ENCODE measurements around the gene CIT.

Gene CIT

DNA sequence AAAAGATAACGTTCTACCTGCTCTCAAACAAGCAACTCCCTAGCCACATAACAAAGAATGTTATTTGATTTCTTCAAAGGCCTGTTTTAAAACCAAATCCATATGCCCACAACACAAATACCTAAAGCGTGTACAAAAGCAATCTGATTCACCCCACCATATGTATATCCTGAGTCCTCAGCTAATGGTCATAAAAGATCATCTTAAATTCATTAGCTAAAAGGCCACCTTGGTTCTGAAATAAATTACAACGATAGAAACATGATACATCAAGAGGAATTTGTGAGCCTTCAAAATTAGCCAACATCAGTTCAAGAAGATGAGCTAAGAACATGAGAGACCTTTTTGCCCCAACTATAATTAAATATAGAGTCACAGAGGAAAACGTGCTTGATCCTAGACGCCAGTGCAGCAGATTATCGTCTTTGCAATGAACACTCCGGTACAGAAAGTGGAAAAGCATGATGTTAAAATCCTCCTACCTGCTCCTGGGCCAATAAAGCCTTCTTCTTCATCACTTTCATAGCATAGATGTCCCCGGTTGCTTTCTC lies 20.0 kb downstream of the CIT start:
- no peak for DNase-seq

DNA sequence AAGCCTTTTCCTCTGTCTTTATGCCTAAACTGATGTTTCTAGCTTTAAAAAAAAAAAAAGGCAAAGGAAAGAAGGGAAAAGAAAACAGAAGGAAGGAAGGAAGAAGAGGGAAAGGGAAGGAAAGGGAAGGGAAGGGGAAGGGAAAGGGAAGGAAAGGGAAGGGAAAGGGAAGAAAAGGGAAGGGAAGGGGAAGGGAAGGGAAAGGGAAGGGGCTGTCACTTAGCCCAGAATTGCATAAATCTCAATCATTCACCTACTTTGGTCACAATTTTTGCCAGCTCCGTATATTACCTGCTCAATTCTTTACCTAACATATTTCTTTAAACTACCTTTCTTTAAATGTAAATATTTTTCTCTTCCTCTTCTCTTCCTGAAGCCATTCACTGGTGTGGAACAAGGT lies 26.8 kb downstream of the CIT start:
- DNase-seq = no peak

DNA sequence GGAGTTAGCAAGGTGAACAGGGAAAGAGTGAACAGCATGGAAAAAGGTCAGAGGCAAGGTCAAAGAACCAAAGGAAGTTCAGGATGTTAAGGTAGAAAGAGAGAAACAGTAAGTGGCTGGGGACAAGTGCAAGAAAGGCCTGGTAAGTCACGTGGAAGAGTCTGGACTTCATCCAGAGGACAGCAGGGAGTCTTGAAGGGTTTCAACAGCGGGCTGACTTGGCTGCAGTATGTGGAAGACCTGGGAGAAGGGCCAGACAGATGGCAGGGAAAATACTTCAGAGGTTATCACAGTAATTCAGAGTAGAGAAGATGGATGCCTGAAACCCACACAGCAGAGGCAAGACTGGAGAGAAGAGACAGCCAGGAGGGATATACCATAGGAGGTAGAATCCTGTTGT lies 34.0 kb downstream of the CIT start:
- DNase-seq = peak; percentile 74

DNA sequence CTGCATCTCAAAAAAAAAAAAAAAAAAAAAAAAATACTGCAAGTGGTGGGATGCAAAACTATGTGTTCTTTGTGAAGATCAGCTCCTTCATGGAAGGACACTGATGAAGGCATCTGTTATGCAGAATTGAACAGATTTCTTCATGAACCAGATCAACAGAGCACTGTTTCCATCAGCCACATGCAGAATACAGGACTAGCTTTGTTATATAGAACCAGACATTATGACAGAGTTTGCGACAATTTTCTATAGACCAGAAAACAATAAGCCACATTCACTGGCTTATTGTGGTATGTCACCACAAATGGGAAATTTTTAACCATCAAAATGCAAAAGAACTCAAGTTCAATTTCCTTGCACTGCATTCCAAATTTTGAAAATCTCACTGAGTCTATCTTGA lies 34.7 kb downstream of the CIT start:
- DNase-seq = no peak

DNA sequence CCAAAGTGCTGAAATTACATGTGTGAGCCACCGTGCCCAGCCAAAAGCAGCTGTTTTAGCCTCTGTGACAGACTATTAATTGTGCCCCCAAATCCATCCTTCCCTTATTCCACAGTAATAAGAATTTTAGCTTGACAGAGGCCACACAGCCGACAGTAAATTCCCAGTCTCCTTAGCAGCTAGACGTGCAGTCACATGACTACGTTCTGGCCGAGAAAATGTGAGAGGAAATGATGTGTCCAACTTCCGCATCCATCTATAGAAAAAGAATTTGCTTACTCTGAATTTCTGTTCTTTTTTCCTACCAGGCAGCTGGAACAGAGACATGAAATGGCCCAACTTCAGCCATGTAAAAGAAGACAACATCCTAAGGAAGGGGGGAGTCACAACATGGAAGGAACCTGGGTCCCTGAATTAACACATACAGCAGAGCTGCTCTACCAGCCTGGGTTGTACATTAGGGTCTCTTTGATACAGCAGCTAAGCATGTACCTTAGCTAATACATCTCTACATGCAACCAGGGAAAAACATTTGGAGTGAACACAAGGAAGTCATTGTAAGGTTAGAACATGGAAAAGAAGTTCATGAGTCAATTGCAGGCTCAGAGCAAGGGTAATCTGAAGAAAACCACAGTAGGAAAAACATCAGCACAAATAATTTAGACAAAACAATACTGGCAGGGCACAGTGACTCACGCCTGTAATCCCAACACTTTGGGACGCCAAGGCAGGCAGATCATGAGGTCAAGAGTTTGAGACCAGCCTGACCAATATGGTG lies 35.5 kb downstream of the CIT start:
- no peak for DNase-seq

DNA sequence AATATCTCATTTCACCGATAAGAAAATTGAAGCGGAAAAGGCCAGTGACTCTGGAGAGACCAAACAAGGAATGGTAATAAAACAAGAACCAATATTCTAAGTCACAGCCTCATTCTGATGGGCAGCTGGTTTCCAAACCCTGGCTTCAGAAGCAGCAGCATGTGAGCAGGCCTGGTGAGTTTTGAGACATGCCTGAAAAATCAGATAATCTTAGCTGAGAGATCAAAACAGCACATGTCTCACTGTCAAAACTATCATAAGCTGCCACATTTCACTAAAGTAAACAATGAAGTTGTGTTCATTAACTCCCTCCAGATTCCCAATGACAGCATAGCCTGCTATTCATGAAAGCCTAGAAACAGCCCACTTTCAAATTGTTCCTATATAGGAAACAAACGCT lies 36.5 kb downstream of the CIT start:
- DNase-seq = no peak

DNA sequence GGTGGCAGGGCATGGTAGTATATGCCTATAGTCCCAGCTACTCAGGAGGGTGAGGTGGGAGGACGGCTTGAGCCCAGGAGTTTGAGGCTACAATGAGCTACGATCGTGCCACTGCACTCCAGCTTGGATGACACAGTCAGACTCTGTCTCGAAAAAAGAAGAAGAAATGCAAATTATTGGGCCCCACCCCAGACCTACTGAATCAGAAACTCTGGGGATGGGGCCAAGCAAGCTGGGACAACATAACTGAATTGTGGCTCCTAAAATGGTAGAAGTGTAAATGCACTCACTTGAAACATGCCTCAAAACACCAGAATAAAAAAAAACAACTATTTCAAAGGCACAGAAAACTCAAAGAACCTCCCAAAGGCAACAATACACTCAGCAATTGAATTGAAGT lies 37.0 kb downstream of the CIT start:
- DNase-seq = no peak

DNA sequence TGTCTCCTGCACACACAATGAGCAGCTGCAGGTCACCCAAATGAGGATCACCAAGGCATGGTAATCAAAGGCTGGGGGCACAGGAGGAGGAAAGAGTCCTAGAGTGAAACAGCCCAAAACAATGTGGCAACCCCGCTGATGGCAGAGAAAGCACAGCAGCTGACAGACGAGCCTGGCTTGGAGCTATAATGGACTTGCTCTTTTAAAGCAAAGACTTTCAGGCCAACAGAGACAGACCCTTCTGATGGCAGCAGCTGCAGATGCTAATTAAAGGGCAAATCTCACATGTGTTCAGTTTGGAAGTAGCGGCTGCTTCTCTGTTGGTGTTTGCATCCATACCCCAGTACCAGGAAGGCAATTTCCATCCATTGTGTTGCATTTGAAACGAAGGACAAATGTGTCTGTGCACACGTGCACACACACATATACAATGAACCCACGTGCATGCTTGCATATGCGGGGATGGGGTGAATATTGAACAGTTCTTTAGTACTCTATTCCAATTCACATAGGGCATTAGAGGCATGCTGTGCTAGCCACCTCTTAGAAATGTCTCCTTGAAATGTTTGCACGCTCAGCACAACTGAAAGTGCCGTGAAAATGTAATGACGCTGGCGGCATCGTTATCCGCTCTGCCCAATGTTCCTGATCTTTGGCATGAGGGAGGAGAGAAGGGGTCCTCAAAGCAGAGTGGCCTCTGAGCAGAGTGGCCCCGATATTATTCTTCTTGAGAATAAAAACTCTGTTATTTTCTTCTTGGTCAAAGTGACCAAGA lies 38.1 kb downstream of the CIT start:
- no peak for DNase-seq

DNA sequence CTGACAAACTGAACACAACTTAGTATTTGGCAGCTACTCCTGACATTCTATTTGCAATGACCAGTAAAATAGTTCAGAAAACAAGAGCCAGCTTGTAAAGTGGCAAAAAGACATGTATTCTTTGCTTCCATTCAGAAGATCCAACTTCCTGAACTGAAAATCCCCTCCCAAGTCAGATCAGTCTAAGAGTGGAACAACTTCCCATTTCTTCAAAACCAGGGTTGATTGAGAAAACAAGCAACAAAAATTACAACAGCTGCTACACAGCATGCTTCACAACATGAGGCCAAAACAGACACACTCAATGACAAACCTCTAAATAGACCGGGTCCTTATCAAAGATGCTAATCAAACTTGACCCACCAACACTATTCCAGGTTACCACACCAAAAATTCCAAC lies 40.3 kb downstream of the CIT start:
- no peak for DNase-seq

DNA sequence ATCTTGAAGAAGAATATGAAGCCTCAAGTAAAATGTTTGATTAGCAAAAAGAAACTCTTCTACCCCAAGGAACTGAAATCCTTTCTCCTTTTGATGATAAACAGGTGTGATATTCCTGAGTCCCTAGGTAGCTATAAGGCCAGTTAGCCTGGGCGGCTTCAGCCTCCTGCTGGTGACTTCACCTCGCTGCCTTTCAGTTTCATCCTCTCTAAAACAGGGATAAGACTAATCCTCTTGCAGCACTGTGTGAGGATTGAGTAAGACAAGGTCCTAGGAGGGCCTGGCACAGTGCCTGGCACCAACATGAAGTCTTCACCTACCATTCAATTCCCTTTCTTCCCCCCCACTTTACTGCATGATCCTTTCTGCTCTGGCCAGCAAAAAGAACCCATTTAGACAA lies 42.1 kb downstream of the CIT start:
- no peak for DNase-seq

DNA sequence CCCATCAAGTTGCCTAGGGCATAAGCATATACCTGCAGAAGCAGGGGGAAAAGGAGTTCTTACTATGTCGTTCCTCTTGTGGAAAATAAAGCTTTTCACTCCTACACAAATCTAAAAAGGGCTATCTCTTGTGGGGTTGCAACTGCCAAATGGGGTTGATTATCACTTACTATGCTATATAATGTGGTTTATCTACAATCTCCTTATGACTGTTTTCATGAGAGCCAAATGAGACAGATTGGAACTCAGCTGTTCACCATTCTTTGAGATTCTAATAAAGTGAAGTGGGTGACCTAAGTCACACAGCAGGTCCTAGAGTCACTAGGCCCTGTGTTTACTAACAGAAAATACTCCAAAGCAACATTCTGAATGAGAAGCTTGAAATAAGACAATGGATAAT lies 47.7 kb downstream of the CIT start:
- no peak for DNase-seq

DNA sequence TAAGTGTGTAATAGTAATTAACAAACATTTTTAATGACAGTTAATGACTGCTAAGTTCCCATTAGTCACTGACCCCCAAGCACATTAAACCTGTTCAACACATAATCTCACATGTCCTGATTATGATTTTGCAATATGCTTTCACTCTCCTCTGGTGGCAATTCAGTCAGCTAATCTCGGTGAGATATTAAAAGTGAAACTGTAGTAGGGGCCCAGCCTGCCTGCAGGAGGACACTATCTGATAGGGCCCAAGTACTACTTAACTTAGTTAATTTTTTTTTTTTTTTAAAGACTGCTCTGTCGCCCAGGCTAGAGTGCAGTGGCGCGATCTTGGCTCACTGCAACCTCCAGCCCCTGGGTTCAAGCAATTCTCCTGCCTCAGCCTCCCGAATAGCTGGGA lies 48.8 kb downstream of the CIT start:
- DNase-seq = no peak

DNA sequence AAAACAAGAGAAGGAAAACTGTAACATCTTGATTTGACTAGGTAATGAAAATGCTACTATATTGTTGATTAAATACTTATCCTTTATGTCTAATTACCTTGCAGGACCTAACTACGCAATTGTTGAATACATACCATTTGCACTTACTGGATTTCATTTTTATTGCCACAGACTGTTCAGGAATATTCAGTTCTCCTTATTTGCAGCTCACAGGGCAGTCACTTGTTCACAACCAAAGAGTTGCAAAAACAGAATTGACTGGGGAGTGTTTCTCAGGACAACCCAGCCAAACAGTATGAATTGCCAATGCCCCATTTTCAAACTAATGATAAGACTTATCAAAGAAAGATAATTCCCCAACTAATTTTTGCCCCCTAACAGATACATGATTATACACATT lies 49.4 kb downstream of the CIT start:
- no peak for DNase-seq

DNA sequence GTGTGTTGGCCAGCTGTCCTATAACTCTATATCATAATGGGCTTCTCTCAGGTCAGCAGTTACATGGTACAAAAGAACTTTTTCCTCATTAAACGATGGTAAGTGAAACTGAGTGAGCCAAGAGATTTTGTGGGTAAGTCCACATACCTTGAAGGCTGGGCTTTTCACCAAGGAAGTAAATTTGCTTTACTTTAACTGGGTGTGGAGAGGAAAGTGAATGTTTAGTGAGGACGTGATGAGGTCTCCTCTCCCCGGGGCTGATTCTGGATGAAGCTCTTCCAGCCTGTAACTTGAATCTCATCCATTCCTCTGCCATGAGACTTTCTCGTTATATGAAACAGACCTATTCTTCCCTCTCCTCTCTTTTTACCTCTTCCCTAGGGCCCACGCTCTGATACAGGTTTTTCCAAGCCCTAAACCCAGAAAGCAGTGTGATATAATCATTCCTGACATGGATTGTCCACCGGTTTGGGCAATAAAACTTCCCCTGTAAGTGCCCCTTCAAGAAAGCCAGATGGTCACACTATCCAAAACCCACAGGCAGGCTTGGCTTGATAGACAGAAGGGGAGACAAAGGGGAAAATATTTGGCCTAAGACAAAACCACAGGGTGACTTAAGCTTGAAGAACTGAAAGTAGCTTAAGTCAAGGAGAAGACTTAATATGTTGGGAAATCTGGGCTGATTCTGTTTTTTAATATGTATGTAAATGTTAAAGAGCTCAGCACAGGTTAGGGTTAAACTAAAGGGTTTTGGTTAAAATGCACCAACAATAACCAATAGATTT lies 50.3 kb downstream of the CIT start:
- DNase-seq = no peak

DNA sequence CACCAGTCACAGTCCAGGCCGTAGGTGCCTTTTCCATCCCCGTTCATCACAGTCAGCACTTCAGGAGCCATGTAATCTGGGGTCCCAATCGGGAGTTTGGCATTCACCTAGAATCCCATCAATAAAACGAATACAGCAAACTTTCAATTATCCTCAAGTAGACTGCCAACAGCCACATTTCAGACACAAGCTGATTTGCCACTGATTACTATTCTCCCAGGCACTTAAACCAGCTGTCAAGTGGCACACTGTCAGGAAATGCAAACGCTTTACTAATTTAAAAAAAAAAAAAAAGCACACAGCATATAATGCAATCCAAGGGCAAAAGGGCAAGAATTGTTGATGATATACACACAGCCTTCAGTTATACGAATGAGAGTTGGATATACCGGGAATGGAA lies 51.9 kb downstream of the CIT start:
- DNase-seq = no peak

DNA sequence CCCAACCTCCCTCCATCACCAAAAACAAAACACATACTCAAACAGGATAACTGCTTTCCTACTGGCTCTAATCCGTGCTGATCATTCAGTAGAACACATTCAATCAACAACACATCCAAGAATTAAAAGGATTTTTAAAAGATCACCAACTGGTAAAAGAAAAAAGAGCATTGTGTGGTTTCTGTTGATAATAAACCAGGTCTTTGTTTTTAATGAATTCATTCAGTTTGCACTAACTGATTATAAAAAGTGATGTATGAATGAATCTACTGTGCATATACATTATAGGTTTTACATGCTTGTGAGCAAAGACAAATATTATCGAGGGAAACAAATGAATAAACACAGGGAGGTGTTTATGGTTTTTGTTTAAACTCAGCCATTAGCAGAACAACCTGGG lies 55.1 kb downstream of the CIT start:
- no peak for DNase-seq

DNA sequence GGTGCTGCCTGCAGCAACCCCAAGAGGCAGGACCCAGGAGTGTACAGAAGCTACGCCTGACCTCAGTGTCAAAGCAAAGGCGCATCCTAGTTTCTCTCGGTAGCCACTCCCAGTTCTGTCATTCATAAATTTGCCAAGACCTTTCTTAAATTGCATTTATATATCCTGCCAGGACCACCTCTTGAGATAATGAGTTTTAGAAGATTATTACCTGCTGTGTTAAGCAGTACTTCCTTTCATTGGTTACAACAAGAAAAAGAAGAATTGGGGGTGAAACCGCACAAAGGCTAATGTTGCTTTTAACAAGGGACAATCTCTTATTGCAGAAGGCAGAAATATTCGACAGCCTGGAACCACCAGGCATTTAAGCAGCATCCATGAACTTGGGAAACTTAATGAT lies 57.8 kb downstream of the CIT start:
- DNase-seq = no peak

DNA sequence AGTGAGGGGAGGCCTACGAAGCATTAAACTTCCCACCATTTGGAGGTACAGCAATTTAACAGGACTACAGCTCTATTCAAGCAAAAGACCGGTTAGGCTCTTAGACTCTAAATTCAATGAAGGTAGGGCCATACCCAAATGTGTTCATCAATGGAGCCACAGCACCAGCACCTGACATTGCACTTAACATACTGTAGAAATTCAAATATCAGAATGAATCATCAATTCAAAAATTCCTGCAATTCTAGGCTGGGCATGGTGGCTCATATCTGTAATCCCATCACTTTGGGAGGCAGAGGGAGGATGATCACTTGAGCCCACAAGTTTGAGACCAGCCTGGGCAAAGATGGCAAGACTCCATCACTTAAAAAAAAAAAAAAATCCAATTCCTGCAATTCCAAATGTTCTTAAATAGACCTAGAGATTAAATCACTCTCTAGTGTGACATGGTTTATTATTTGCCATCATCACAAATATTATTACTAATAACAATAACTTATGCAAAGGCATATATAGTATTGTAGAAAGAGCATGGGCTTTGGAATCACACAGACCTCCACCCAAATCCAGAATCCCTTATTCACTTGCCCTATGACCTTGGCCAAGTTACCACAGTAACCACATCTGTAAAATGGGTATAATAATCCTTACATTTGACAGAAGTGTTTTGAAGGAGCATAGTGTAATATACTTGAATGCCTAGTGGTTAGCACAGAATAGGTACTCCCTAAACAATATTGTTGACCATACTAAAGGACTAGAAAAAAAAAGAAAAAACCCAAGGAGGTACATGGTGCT lies 59.4 kb downstream of the CIT start:
- DNase-seq = no peak

DNA sequence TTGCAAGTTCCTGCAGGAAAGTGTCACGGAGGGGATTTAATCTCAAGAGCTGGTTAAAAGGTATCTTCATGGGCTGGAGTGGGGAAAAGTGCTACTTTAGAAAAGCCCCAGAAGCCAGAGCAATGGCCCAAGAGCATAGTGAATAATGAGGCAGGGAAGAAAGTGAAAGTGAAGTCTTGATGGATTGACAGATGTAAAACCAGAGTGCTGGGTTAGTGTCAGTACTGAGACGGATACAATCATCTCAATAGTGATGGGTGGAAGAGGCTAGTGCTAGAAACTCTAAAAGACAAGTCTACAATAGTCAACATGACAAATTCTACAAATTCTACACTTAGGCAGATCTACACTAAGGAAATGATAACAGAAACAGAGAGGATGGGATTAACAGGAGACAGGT lies 68.1 kb downstream of the CIT start:
- no peak for DNase-seq

DNA sequence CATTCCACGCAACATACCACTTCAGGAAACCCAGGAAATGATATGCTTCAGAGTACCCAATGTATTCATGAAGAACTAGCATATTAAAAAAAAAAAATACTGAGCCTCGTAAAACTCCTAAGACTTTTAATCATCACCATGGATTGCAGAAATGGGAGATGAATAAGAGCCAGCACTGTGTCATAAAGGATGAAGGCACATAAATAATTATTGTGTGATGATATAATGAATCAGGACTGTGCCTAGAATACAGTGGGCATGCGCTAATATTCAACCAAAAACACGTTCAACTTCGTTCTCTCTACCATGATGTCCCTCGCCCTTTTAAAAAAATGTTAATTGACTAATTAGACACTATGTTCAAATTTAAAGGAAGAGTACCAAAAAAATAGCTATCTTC lies 68.7 kb downstream of the CIT start:
- DNase-seq = no peak

DNA sequence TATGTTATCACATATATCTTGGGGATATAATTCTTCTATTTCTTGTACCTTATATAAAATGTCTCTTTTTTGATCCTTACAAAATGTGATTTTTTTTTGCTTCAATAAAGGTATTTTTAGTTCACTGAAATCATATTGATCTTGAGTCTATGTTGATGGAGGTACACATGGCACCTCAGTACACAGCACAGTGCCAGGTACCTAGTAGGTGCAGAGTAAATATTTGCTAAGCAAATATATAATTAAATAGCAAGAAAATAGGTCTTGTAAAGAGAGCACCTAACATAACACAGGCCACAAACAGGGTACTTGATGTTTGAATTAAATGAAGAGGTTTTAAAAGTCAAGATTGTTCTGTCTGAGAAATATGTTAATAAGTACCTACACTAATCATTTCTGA lies 69.7 kb downstream of the CIT start:
- DNase-seq = no peak

DNA sequence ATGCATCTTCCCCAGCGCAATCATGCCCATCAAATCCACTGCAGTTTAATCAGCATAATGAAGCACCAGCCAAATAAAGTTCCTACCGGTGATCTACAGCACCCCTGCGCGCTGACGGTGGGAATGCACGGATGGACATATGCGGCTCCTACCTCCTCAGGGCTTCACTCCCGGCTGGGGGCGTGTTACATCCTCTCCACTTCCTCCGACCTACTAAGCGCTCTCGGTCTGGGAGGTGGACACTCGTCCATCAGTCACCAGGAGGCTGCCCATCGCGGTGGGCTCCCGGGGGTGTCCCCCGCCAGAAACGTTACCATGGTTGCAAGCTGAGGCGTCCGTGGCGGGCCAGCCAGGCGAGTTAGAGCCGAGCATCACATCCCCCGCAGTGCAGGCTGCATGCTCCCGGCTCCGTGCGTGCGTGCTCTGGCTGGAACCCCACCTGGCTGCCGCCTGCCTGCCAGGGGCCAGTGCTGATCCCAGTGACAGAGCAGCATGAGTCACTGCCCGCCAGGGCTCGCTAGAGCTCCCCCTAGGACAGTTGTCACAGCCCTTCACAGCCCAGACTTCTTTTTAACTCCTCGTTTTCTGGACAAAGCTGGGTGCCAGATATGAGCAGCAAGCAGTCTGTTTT lies 73.0 kb downstream of the CIT start:
- DNase-seq = no peak
